HFF-Myc (cell line): ENCODE measurements around the gene INPP5E.

Experiments
- DNase-seq: peaks from one replicate; pipeline ENCODE4 v3.0.0-alpha.2; 2011; ENCODE audit warnings: low read depth; ENCODE audit errors: extremely low read depth
- H3K4me3 ChIP-seq: replicated peaks from 2 replicates; pipeline ENCODE4 v1.5.1; 2011; ENCODE audit warnings: low read depth, mild to moderate bottlenecking, control low read depth, low read length
- TF ChIP-seq, protein P1 (sequence below): IDR thresholded peaks from 2 replicates; pipeline ENCODE4 v1.5.1; 2012; ENCODE audit warnings: mild to moderate bottlenecking, low read depth, low read length, control low read depth; ENCODE audit errors: missing control alignments

The INPP5E gene

DNA sequence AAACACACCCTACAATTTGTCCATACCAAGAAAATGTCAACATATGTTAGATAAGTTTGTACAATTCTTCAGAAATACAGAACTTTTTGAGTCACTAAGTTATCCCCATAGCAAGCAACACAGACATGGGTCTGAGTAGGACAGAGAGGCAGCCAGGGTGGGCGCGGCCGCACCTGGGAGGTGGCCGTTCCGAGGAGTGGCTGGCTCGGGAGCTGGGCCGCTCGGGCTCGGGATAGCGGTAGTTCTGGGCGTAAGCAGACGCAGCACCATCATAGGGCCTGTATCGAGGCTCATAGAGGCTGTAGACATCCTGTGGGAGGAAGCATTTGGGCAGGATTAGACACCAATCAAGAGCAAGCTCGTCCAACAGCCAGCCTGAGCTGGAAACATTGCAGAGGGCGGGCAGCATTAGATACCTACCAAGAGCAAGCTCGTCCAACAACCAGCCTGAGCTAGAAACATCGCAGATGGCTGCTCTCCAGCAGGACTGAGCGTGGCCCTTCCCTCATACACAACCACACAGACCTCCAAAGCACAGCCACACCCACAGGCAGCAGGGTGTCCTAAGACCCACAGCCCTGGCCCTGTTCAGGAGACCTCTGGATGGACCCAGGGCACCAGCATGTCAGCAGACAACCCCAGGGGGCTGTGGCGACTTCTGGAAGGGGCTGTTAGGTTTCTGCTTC, 32.3 kb upstream of the INPP5E start:
- H3K4me3 ChIP-seq: no peak overlapping the region
- DNase-seq: no peak
- TF ChIP-seq, protein P1, sequence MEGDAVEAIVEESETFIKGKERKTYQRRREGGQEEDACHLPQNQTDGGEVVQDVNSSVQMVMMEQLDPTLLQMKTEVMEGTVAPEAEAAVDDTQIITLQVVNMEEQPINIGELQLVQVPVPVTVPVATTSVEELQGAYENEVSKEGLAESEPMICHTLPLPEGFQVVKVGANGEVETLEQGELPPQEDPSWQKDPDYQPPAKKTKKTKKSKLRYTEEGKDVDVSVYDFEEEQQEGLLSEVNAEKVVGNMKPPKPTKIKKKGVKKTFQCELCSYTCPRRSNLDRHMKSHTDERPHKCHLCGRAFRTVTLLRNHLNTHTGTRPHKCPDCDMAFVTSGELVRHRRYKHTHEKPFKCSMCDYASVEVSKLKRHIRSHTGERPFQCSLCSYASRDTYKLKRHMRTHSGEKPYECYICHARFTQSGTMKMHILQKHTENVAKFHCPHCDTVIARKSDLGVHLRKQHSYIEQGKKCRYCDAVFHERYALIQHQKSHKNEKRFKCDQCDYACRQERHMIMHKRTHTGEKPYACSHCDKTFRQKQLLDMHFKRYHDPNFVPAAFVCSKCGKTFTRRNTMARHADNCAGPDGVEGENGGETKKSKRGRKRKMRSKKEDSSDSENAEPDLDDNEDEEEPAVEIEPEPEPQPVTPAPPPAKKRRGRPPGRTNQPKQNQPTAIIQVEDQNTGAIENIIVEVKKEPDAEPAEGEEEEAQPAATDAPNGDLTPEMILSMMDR: no peak

DNA sequence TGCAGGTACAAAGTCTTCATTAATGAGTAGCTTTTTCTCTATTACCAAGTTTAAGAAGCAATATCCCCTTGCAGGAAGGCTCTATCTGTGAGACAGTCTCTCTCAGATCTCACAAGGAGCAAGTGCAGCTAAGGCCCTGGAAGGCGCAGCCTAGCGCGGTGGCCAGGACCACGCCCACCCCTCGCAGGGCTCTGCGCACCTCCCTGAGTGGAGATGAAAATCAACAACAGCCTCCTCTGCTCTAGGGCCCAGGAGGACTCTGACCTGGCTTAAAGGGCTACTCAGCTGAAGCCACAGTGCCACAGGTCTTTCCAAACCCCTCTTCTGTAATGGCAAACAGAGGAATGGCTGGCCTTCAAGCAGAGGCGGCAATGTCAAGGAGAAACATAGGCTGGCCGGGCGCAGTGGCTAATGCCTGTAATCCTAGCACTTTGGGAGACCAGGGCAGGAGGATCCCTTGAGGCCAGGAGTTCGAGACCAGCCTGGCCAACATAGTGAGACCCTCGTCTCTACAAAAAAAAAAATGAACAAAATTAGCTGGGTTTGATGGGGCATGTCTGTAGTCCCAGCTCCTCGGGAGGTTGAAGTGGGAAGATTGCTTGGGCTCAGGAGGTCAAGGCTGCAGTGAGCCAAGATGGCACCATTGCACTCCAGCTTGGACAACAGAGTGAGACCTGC, 31.3 kb upstream of the INPP5E start:
- no peak for DNase-seq
- H3K4me3 ChIP-seq: no peak overlapping the region
- TF ChIP-seq, protein P1: no peak

- DNase-seq: no peak
- H3K4me3 ChIP-seq: no peak overlapping the region
- TF ChIP-seq, protein P1: no peak
Observed at GRCh38 chr9:136470356-136470755, 30.7 kb upstream of the INPP5E start.

DNA sequence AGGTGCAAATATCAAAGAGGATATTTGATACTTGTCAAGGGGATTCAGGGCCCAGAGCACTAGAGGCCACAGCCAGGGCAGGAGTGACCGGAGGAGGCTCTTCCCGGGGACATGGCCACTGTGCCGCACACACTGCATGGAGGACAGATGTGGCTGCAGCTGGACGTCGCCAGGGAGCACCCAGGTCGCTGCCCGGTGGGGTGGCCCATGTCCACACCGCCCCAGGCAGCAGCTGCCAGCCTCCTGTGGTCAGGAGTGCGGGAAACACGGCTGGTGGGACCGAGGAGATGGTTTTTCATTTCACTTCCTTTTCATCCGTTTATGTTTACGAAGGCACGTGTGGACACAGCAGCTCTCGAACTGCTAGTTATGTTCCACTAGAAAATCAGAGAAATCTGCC, 28.1 kb upstream of the INPP5E start:
- no peak overlapping the region for H3K4me3 ChIP-seq
- no peak for DNase-seq
- TF ChIP-seq, protein P1: no peak

DNA sequence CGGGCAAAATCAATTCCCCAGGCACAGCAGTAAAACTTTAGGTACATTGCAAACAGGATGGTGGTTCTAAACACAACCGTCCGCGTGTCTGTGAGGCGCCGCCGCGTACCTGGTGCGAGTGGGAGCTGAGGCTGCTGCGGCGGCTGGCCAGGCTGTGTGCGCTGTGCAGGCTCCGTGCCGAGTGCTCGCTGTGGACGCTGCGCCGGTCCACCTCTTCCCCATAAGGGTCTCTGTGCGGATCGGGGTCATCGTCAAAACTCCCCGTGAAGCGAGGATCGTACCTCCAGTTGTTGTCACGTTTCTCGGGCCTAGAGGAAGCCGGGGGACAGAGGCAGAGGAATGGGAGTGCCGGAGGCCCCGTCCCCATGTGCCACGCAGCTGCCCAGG, 26.5 kb upstream of the INPP5E start:
- TF ChIP-seq, protein P1: no peak
- no peak overlapping the region for H3K4me3 ChIP-seq
- DNase-seq: no peak

DNA sequence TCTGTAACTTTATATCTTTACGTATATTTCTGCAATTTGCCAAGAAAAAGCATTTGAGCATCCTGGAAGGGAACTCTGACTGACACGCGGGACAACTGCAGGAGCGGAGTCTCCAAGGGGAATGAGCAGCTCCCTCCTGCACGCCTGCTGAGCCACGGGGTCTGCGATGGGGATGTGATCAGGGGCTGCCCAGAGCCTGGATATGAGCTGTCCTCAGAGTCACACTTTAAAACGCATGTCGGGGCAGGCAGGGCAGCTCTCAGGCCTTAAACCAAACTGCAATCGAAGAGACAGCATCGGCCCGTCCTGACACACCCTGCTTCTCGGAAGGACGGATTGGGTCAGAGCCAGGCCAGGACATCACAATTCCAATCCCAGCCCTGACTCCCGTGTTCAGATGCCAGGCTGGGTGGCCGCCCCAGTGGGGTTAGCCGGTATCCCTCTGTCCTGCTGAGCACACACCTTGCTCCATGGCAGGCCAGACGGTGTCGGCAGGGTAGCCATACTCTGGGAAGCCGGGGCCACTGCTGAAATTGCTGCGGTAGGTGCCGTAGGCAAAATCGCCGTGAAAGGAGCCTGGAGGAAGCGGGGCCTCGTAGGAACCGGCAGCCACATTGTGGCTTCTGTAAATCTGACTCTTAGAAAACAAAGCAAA, 26.0 kb upstream of the INPP5E start:
- no peak overlapping the region for H3K4me3 ChIP-seq
- DNase-seq: no peak
- TF ChIP-seq, protein P1: no peak
